Skeletal muscle tissue (tissue), 4 donors: Measurements from ENCODE around the gene VEGFB. TPM values are rescaled to one million over a fixed set of nuclear protein-coding genes. Genes with fewer than 3 reads are reported as not detected.

Experiments
- H3K27ac ChIP-seq: one replicate; pipeline ENCODE4 v1.7.0; 2013; ENCODE audit warnings: mild to moderate bottlenecking, low read depth, low read length, inconsistent platforms
- H3K27me3 ChIP-seq, 3 donors: one replicate each; pipeline ENCODE4 v1.7.0; 2013; ENCODE audit warnings: low read length in 3 of 3; ENCODE audit not compliant: control insufficient read depth in 3 of 3, insufficient read depth in 3 of 3
- H3K36me3 ChIP-seq, 3 donors: one replicate each; pipeline ENCODE4 v1.7.0; 2013; ENCODE audit warnings: low read length in 3 of 3; ENCODE audit not compliant: control insufficient read depth in 3 of 3, insufficient read depth in 3 of 3
- H3K4me1 ChIP-seq, 3 donors: one replicate each; pipeline ENCODE4 v1.7.0; 2013; ENCODE audit warnings: low read length in 3 of 3, mild to moderate bottlenecking in 3 of 3; ENCODE audit not compliant: control insufficient read depth in 3 of 3, insufficient read depth in 3 of 3
- H3K4me3 ChIP-seq, 3 donors: one replicate each; pipeline ENCODE4 v1.7.0; 2013; ENCODE audit warnings: low read length in 3 of 3
- H3K9ac ChIP-seq, 3 donors: one replicate each; pipeline ENCODE4 v1.7.0; 2013; ENCODE audit warnings: low read length in 3 of 3, mild to moderate bottlenecking in 3 of 3, moderate library complexity in 2 of 3, low read depth in 1 of 3
- H3K9me3 ChIP-seq, 3 donors: one replicate each; pipeline ENCODE4 v1.7.0; 2013; ENCODE audit warnings: low read length in 3 of 3; ENCODE audit not compliant: control insufficient read depth in 3 of 3
- total RNA-seq: library from RNA; depleted of rRNA; stranded (reverse); fragments of >200 nt; gene quantifications from one replicate; pipeline ENCODE4 v1.2.3, GENCODE V29; 2014
- donor health status: Osteomylitis.

VEGFB gene
- total RNA-seq, 1 donor from 2014 or later = 24.5 TPM

GRCh38 chr11:64258946-64259532, 24.7 kb downstream of the VEGFB start:
- H3K27ac ChIP-seq = no peak overlapping the region
- H3K36me3 ChIP-seq = peaks cover 47 to 50% (median 48%) of the 10 kb centered on the region in 3 donors
- no peaks in the 10 kb centered on the region for H3K27me3 ChIP-seq
- no peak overlapping the region for H3K9ac ChIP-seq
- peaks cover 2 to 4% (median 3%) of the 10 kb centered on the region in 3 donors for H3K4me1 ChIP-seq
- no peak overlapping the region for H3K4me3 ChIP-seq
- H3K9me3 ChIP-seq = no peaks in the 10 kb centered on the region

GRCh38 chr11:64259533-64260067, 25.2 kb downstream of the VEGFB start:
- peaks cover 48 to 50% (median 48%) of the 10 kb centered on the region in 3 donors for H3K36me3 ChIP-seq
- H3K4me3 ChIP-seq = no peak overlapping the region
- no peaks in the 10 kb centered on the region for H3K9me3 ChIP-seq

DNA sequence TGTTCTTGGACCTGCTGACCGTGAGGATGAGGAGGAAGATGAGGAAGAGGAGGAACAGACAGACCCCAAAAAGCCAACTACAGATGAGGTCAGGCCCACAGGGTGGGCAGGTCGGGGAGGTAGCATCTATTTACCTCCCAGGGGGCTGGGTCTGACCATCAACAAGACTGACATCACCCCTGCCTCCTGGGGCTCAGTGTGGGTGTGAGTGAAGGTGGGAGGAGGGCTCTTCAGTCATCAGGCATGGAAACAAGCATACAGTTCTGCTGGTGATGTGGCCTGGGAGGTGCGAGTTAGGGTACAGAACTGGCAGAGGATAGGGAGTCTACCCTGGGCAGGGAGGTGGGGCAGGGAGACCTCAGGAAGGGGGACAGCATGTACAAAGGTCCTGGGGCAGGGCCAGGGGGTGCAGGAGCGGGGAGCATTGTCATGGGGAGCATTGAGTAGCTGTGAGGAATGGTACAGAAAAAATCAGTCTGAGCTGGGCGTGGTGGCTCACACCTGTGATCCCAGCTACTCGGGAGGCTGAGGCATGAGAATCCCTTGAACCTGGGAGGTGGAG, 25.8 kb downstream of the VEGFB start:
- H3K4me3 ChIP-seq = no peak overlapping the region
- H3K4me1 ChIP-seq = no peaks in the 10 kb centered on the region
- no peaks in the 10 kb centered on the region for H3K27me3 ChIP-seq
- H3K36me3 ChIP-seq = peaks cover 42 to 49% (median 46%) of the 10 kb centered on the region in 3 donors
- H3K9me3 ChIP-seq = no peaks in the 10 kb centered on the region
- no peak overlapping the region for H3K27ac ChIP-seq
- H3K9ac ChIP-seq = no peak overlapping the region

More at GRCh38 chr11:64259533-64260067, 25.2 kb downstream of the VEGFB start:
- H3K27me3 ChIP-seq = no peaks in the 10 kb centered on the region
- no peaks in the 10 kb centered on the region for H3K4me1 ChIP-seq
- no peak overlapping the region for H3K27ac ChIP-seq
- no peak overlapping the region for H3K9ac ChIP-seq

DNA sequence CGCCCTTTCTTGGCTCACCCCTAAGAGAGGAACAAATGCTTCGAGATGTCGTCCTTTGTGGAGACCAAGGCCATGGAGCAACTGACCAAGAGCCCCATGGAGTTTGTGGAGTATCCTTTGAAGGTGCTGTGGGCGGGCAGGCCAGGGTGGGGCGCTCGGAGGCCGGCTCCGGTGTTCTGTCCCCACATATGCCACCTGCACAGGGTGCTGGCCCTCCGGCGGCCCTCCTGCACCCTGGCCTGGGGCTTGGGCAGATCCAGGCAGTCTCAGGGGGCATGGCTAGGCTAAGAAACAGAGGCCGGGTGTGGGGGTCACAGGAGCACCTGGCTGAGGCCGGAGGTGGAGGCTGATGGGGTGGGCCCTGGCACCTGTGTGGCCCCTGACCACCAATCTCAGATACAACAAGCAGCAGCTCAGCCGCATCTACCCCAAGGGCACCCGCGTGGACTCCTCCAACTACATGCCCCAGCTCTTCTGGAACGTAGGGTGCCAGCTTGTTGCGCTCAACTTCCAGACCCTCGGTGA, 27.2 kb downstream of the VEGFB start:
- Histone ChIP-seq H3K4me1 (no peaks in the 10 kb centered on the region), H3K9me3 (no peaks in the 10 kb centered on the region), H3K36me3 (peaks cover 47 to 56% (median 50%) of the 10 kb centered on the region in 3 donors), H3K4me3 (no peak overlapping the region), H3K9ac (no peak overlapping the region), H3K27ac (no peak overlapping the region), H3K27me3 (no peaks in the 10 kb centered on the region)

DNA sequence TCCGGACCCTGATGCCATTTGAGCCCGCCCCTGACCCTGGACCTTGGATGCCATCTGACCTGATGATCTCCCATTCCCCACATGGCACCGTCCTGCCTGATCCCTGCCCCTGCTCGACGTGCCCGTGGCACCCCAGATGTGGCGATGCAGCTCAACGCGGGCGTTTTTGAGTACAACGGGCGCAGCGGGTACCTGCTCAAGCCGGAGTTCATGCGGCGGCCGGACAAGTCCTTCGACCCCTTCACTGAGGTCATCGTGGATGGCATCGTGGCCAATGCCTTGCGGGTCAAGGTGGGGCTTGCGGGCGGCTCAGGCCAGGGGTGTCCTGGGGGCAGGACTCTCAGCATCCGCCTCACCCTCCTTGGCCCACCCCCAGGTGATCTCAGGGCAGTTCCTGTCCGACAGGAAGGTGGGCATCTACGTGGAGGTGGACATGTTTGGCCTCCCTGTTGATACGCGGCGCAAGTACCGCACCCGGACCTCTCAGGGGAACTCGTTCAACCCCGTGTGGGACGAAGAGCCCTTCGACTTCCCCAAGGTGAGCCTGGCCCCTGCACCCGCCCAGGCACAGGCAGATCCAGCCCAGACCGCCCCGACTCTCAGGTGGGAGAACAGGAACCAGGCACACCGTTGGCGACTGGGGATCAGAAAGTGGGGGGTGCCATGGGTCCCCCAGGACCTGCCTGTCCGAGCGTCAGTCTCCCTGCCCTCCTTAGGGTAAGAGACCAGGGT, 28.1 kb downstream of the VEGFB start:
- Histone ChIP-seq H3K36me3 (peaks cover 44 to 54% (median 50%) of the 10 kb centered on the region in 3 donors), H3K9me3 (no peaks in the 10 kb centered on the region), H3K9ac (no peak overlapping the region), H3K27me3 (no peaks in the 10 kb centered on the region), H3K4me3 (no peak overlapping the region), H3K4me1 (peaks cover 0 to 5% (median 0%) of the 10 kb centered on the region in 3 donors), H3K27ac (no peak overlapping the region)

DNA sequence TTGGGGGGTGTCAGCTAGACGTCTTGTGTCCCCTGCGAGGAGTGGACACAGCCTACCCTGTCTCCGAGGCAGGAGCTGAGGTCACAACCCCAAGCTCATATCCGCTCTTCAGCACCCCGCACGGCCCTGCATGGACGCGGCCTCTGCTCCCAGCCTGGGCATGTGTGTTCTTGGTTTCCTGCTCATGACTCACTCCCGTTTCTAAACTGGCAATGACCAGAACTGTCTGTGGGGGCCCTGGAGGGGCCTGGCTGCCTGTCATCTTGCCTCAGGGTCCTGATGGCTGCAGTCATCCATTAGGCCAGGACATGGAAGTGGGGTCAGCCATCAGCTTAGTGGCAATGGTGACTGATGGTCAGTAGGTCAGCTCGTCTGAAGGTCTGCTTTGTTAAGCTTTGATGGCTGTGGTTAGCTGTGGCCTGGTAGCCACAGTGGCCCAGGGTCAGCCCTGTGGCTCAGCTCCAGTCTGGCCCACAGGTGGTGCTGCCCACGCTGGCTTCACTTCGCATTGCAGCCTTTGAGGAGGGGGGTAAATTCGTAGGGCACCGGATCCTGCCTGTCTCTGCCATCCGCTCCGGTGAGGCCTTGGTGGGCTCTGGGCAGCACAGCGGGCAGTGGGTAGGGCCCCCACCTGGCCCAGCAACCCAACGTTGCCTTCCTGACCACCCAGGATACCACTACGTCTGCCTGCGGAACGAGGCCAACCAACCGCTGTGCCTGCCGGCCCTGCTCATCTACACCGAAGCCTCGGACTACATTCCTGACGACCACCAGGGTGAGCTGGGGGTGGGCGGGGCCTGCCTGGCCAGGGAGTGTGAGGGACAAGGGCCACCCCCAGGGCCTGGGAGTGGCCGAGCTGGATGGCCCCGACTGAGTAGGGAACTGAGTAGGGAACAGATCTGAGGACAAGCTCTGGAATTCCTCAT, 28.9 kb downstream of the VEGFB start:
- Histone ChIP-seq H3K27me3 (no peaks in the 10 kb centered on the region), H3K4me3 (no peak overlapping the region), H3K36me3 (peaks cover 38 to 53% (median 46%) of the 10 kb centered on the region in 3 donors), H3K4me1 (peaks cover 7 to 14% (median 8%) of the 10 kb centered on the region in 3 donors), H3K9me3 (no peaks in the 10 kb centered on the region), H3K9ac (no peak overlapping the region), H3K27ac (no peak overlapping the region)

- no peak overlapping the region for H3K27ac ChIP-seq
- no peaks in the 10 kb centered on the region for H3K27me3 ChIP-seq
- H3K4me1 ChIP-seq = peaks cover 13 to 20% (median 14%) of the 10 kb centered on the region in 3 donors
- H3K4me3 ChIP-seq = no peak overlapping the region
- H3K36me3 ChIP-seq = peaks cover 33 to 47% (median 40%) of the 10 kb centered on the region in 3 donors
- H3K9ac ChIP-seq = no peak overlapping the region
- no peaks in the 10 kb centered on the region for H3K9me3 ChIP-seq
These were observed 29.5 kb downstream of the VEGFB start for GRCh38 chr11:64263947-64264317.

- Histone ChIP-seq H3K9me3 (no peaks in the 10 kb centered on the region), H3K36me3 (peaks cover 30 to 45% (median 36%) of the 10 kb centered on the region in 3 donors), H3K4me1 (peaks cover 16 to 23% (median 17%) of the 10 kb centered on the region in 3 donors), H3K27ac (no peak overlapping the region), H3K4me3 (no peak overlapping the region), H3K27me3 (no peaks in the 10 kb centered on the region), H3K9ac (no peak overlapping the region)
These were observed 30.0 kb downstream of the VEGFB start for GRCh38 chr11:64264371-64264852.
